Glomerular endothelial cell (primary cell): Measurements from ENCODE around the gene GFRA1. TPM values are rescaled to one million over a fixed set of nuclear protein-coding genes. Genes with fewer than 3 reads are reported as not detected.
"Not testable (repeated sequence)": the region's sequence is repeated elsewhere in the genome, so short reads cannot be mapped to it uniquely, and the experiment has no call there.

Experiments
- DNase-seq: peaks from one replicate; pipeline ENCODE4 v3.0.0-alpha.2; 2011; ENCODE audit warnings: low read depth, low spot score; ENCODE audit errors: extremely low read depth
- total RNA-seq: library from RNA; depleted of rRNA; stranded (reverse); fragments of >200 nt; gene quantifications from 2 replicates; pipeline ENCODE4 v1.2.3, GENCODE V29; 2015

The GFRA1 gene
- total RNA-seq, 1 donor from 2014 or later, result 0.99 TPM

DNA sequence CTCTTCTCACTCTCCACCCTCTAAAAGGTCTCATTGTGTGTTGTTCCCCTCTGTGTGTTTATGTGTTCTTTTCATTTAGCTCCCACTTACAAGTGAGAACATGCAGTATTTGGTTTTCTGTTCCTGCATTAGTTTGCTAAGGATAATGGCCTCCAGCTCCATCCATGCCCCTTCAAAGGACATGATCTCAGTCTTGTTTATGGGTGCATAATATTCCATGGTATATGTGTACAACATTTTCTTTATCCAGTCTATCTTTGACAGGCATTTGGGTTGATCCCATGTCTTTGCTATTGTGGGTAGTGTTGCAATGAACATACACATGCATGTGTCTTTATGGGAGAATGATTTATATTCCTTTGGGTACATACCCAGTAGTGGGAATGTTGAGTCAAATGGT lies 107.1 kb downstream of the GFRA1 start:
- DNase-seq, result not testable (repeated sequence)

GRCh38 chr10:116164291-116164690 lies 108.7 kb downstream of the GFRA1 start:
- no peak for DNase-seq

GRCh38 chr10:116163333-116164131 lies 109.5 kb downstream of the GFRA1 start:
- no peak for DNase-seq

GRCh38 chr10:116162851-116163250 lies 110.2 kb downstream of the GFRA1 start:
- DNase-seq, result no peak

- no peak for DNase-seq
Measured at GRCh38 chr10:116160271-116160670, 112.7 kb downstream of the GFRA1 start.

DNA sequence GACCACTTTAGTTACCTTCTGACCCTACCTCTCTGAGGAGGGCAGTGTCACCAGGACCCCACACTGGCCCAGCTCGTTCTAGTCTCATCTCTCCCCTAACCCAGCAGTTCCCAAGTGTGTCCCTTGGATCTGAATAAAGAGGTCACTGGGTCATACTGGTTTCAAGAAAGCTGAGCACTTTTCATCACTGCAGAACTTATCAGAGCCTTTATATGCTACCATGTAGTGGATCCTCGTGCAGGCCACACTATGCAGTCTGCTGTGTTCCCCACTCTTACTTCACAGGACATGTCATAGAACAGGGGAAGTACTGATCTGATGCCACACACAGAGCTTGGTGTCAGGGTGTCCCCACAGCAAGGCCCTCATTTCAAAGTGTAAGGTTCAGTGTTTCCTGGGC lies 113.8 kb downstream of the GFRA1 start:
- DNase-seq, result no peak

GRCh38 chr10:116158036-116158435 lies 115.0 kb downstream of the GFRA1 start:
- DNase-seq, result no peak

- DNase-seq, result no peak
Measured at GRCh38 chr10:116157485-116157884, 115.5 kb downstream of the GFRA1 start.

DNA sequence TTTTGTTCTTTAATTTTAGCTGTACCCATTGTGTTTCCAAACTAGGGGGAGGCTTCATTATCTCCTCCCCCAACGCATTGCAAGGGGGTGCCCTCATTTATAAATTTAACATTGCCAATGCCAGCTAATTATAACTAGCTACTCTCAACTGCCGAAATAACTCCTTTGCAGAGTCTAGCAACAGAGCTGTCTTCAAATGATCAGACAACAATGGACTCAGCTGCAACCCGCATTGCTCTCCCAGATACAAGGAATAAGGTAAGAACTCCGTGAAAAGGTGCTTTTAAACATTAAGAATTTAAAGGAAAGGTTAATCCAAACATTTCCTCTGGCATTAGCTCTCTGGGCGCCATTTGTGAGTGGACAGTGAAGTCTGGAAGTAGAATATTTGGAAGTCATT lies 116.2 kb downstream of the GFRA1 start:
- no peak for DNase-seq

DNA sequence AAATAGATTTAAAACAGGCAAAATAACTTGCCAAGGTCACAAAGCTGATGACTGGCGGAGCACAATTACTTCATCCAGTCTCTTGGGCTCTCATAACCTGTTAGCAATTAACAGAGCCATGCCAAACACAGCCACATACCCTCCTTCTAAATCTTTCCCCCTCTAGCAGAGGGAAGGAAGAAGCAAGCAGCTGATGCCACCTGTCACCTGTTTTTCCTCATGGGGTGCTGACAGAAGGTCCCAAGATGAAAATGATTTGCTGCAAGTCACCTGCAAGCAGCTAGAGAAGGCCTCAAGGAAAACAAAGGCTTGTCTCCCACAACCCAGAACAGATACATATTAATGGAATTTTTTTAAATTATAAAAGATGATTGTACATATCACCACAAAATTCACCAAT lies 117.8 kb downstream of the GFRA1 start:
- DNase-seq, result no peak

- no peak for DNase-seq
Measured at GRCh38 chr10:116154651-116155050, 118.4 kb downstream of the GFRA1 start.

- no peak for DNase-seq
Measured at GRCh38 chr10:116151076-116151475, 121.9 kb downstream of the GFRA1 start.

- DNase-seq, result no peak
Measured at GRCh38 chr10:116150606-116151005, 122.4 kb downstream of the GFRA1 start.

GRCh38 chr10:116147147-116147905 lies 125.7 kb downstream of the GFRA1 start:
- DNase-seq, result no peak

- no peak for DNase-seq
Measured at GRCh38 chr10:116146372-116147140, 126.5 kb downstream of the GFRA1 start.

DNA sequence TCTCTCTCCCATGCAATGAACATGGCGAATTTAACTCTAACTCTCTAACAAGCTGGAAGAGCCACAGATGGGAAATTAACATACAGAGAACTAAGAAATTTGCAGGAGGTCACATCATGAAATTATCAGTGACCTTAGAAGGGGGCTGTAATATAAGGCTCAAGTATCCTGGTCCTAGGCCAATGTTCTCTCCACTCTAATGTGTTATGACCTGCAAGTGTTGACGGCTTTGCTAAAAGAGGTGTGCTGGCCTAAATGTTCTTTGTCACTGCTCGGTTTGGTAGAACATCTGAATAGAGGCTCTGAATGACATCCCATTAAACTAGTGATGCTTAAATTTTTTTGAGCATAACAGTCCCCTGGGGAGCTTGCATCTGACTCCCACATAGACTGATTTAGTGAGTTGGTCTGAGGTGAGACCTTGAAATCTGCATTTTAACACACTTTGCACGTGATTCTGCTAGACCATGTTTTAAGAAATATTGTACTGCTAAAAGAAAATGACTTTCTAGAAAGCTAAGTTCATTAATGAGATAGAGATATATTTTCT lies 129.3 kb downstream of the GFRA1 start:
- DNase-seq, result no peak

- DNase-seq, result no peak
Measured at GRCh38 chr10:116141855-116142254, 131.2 kb downstream of the GFRA1 start.

GRCh38 chr10:116141246-116141645 lies 131.8 kb downstream of the GFRA1 start:
- no peak for DNase-seq

DNA sequence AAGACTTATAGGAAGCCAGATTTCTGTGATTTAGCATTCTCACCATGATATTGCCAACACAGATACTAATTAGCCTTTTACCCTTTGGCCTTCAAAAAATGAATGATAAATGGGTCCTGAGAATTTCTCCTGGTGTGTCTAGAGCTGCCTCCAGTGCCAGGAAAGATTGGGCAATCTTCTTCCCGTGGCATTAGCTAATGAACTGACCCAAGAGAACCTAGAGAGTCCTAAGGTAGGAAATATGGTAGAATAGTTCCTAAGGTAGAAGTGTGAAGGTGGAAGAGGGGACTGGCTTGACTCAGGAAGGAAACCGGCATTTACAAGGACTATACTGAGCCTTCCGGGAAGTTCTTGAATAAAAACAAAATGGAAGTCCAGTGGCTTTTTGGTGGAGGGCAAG lies 133.1 kb downstream of the GFRA1 start:
- DNase-seq, result no peak

- no peak for DNase-seq
Measured at GRCh38 chr10:116138897-116139296, 134.1 kb downstream of the GFRA1 start.

DNA sequence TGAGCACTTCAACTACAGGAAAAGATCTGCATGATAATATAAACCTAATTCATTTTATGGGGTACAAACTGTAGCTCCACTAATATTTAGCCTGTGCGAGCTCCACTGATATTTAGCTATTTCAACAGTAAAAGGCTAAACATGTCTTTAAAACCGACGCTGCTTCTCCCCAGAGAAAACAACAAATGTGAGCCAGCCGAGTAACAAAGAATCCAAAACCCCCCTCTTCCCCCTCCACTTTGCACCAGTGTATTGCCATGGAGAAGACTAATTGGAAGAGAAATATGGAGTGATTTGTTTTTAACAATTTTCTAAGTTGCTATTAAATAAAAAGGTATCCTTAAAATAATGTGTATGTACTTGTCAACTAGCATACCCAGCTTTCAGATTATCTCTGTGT lies 136.7 kb downstream of the GFRA1 start:
- DNase-seq, result no peak
